Measurements from ENCODE around the gene RHOXF2B. TPM values are rescaled to one million over a fixed set of nuclear protein-coding genes. Genes with fewer than 3 reads are reported as not detected.
A peak's percentile ranks its signal among the peaks of the same experiment; 100 is the strongest.
"Not testable (repeated sequence)": the region's sequence is repeated elsewhere in the genome, so short reads cannot be mapped to it uniquely, and the experiment has no call there.

RHOXF2B gene
- not detected in 2 replicates for total RNA-seq (ENCODE audit: low replicate concordance)

DNA sequence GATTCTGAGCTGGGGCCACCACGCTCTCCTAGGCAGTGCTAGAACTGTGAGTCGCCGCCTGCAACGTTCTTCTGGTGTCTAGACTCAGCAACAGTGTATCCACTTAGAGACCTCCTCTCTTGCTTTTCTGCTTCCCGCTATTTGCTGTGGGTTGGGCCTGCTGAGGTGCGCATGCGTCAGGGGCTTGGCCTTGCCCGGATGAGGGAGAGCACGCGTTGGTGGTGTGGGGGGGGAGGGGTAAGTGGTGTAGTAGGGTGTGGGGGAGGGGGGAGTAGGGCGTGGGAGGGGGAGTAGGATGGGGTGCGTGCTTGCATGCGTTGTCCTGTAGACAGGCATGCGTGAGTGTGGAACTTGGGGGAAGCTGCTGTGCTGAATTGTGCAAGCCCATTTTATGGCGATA lies at the start of gene RHOXF2B:
TSS of gene RHOXF2B (minus strand) at position 101 of the 400 bp plus-strand sequence. CDS start 138 bp downstream, outside the sequence.
- not testable (repeated sequence) for H3K4me3 ChIP-seq (ENCODE audit: low read depth, low read length); DNase-seq (ENCODE audit: low read depth)

GRCh38 chrX:120125444-120125843 lies 48.0 kb upstream of the RHOXF2B start:
- H3K4me3 ChIP-seq (ENCODE audit: low read depth, low read length) = no peak overlapping the region
- DNase-seq (ENCODE audit: low read depth) = peak; percentile 10
- TF ChIP-seq, protein P1, sequence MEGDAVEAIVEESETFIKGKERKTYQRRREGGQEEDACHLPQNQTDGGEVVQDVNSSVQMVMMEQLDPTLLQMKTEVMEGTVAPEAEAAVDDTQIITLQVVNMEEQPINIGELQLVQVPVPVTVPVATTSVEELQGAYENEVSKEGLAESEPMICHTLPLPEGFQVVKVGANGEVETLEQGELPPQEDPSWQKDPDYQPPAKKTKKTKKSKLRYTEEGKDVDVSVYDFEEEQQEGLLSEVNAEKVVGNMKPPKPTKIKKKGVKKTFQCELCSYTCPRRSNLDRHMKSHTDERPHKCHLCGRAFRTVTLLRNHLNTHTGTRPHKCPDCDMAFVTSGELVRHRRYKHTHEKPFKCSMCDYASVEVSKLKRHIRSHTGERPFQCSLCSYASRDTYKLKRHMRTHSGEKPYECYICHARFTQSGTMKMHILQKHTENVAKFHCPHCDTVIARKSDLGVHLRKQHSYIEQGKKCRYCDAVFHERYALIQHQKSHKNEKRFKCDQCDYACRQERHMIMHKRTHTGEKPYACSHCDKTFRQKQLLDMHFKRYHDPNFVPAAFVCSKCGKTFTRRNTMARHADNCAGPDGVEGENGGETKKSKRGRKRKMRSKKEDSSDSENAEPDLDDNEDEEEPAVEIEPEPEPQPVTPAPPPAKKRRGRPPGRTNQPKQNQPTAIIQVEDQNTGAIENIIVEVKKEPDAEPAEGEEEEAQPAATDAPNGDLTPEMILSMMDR (IDR thresholded peaks at IDR 0.05; ENCODE audit: insufficient read depth, low read length) = no peak

DNA sequence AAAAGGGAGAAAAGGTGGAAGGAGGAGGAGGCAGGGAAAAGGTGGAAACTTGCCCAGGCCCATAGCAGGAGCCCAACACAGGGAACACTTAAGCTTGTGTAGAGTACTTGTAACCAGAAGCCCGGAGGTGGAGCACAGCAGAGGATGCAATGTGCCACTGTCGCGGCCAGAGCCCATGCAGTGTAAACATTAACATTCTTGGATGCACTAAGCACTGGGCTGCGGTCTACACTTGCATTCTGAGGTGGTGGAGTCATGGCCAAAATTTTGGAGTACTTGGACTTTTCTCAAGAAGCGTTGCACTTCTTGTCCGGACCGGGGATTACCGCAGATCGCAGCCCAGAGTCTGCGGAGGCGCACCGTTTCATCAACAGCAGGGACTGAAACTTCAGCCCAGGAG lies 42.7 kb upstream of the RHOXF2B start:
- H3K4me3 ChIP-seq (ENCODE audit: low read depth, low read length) = no peak overlapping the region
- no peak for DNase-seq (ENCODE audit: low read depth)
- TF ChIP-seq, protein P1 (IDR thresholded peaks at IDR 0.05; ENCODE audit: insufficient read depth, low read length) = no peak

DNA sequence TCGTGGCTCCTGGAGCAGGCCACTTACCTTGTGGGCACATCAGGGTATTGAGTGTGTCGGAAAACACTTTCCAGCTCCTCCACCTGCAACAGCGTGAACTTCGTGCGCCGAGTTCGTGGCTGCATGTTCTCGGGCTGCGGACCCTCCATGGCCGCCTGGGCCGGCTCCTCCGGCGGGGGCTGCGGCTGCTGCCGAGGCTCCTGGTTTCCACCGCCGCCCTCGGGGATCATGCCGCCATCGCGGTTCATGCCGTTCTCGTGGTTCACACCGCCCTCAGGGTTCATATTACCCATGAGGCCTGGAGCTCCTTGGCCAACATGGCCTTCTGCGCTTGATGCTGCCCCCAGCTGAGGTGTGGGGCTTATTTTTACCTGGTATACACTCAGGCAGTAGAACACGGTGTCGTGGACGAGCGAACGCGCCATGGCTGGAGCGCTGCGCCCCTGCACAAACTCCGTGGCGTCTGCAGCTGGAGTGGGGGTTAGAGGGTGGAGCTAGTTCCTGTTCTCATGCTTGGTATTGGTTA lies 38.0 kb upstream of the RHOXF2B start, which contains the start of gene RHOXF1:
TSS of gene RHOXF1 (minus strand) at position 476 of the 526 bp plus-strand sequence. CDS start at position 425, 51 bp downstream.
- TF ChIP-seq, protein P1 (IDR thresholded peaks at IDR 0.05; ENCODE audit: insufficient read depth, low read length) = no peak
- no peak within 1 kb of the TSS for H3K4me3 ChIP-seq (ENCODE audit: low read depth, low read length)
- DNase-seq (ENCODE audit: low read depth) = no peak

DNA sequence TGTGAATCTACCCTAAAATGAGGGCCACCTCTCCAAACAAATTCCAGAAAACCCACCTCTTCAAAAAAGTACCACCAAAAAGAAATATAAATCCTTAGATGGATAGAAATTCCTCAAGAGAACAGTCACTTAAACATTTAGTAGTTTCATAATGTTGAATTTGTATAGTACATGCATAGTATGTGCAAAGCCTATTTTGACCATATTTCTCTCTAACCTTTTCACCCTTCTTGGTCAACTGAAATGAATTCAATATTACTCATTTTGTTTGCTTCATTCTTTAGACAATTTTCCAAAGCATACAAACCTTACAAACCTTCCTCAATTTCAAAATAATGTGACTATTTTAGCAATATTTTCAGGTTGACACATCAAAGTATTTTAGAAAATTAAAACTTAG lies 34.1 kb upstream of the RHOXF2B start:
- no peak for DNase-seq (ENCODE audit: low read depth)
- TF ChIP-seq, protein P1 (IDR thresholded peaks at IDR 0.05; ENCODE audit: insufficient read depth, low read length) = no peak

GRCh38 chrX:120109378-120109777 lies 31.9 kb upstream of the RHOXF2B start:
- no peak for DNase-seq (ENCODE audit: low read depth)
- TF ChIP-seq, protein P1 (IDR thresholded peaks at IDR 0.05; ENCODE audit: insufficient read depth, low read length) = no peak
- no peak overlapping the region for H3K4me3 ChIP-seq (ENCODE audit: low read depth, low read length)

More for the DNA sequence above, 34.1 kb upstream of the RHOXF2B start:
- no peak overlapping the region for H3K4me3 ChIP-seq (ENCODE audit: low read depth, low read length)

DNA sequence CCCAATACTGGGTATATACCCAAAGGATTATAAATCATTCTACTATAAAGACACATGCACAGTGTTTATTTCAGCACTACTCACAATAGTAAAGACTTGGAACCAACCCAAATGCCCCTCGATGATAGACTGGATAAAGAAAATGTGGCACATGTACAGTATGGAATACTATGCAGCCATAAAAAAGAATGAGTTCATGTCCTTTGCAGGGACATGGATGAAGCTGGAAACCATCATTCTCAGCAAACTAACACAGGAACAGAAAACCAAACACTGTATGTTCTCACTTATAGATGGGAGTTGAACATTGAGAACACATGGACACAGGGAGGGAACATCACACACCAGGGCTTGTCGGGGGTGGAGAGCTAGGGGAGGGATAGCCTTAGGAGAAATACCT lies 27.2 kb upstream of the RHOXF2B start:
- not testable (repeated sequence) for H3K4me3 ChIP-seq (ENCODE audit: low read depth, low read length); DNase-seq (ENCODE audit: low read depth)

GRCh38 chrX:120101057-120101456 lies 23.6 kb upstream of the RHOXF2B start:
- not testable (repeated sequence) for H3K4me3 ChIP-seq (ENCODE audit: low read depth, low read length); DNase-seq (ENCODE audit: low read depth)
